Measurements from ENCODE around the gene ANKRD18B. TPM values are rescaled to one million over a fixed set of nuclear protein-coding genes. Genes with fewer than 3 reads are reported as not detected.
"Not testable (repeated sequence)": the region's sequence is repeated elsewhere in the genome, so short reads cannot be mapped to it uniquely, and the experiment has no call there.

The ANKRD18B gene
- total and polyA plus RNA-seq, 10 of the 15 experiments (the other 5 are each of a cell fraction or from before 2014, with no cell fraction given), result not detected

GRCh38 chr9:33489066-33489465 lies 35.0 kb upstream of the ANKRD18B start (continued):
- TF ChIP-seq PBX3 (IDR thresholded peaks at IDR 0.05; ENCODE audit: insufficient replicate concordance, low read depth, low read length), result no peak

- RAD21 ChIA-PET (ENCODE audit: unreplicated experiment); in situ Hi-C loops (cut with MboI); FAIRE-seq; intact Hi-C loops (cut with micrococcal nuclease; ENCODE audit: unreplicated experiment); H3K4me1 ChIP-seq (ENCODE audit: control insufficient read depth, insufficient read depth, low read length); SMC1A ChIA-PET (ENCODE audit: uncharacterized antibody, unreplicated experiment); H3K27me3 ChIP-seq (replicated peaks in 1 of 2; ENCODE audit: control insufficient read depth in 2 of 2, insufficient read depth in 2 of 2, low read length in 1 of 2); H3K36me3 ChIP-seq (ENCODE audit: control insufficient read depth in 2 of 2, insufficient read depth in 2 of 2, low read length in 1 of 2); H3K4me2 ChIP-seq (ENCODE audit: control insufficient read depth, insufficient read depth); H4K20me1 ChIP-seq (ENCODE audit: control insufficient read depth, insufficient read depth); H3K79me2 ChIP-seq (ENCODE audit: control insufficient read depth, insufficient read depth, low read length); DNase-seq (ENCODE audit: low read depth, low spot score); ATAC-seq; H3K9ac ChIP-seq (ENCODE audit: control insufficient read depth, insufficient read depth, low read length); H2AFZ ChIP-seq (ENCODE audit: control insufficient read depth, low read depth, low read length); H3K4me3 ChIP-seq; CTCF ChIA-PET; H3K27ac ChIP-seq (ENCODE audit: control insufficient read depth, insufficient read depth); POLR2A ChIA-PET; H3K9me3 ChIP-seq (replicated peaks; ENCODE audit: control insufficient read depth, insufficient read depth, low read length); BruUV-seq (replicated peaks): not testable (repeated sequence)
- WGBS (ENCODE audit: insufficient coverage, insufficient replicate concordance, low lambda C conversion rate, missing lambda C conversion rate), result 5% methylated on average over 2 of the region's 2 CpGs
These were observed 30.2 kb upstream of the ANKRD18B start for GRCh38 chr9:33493819-33494218.

- ChIA-PET RAD21 (ENCODE audit: unreplicated experiment) (no interaction called here), CTCF (no interaction called here)
These were observed 25.7 kb upstream of the ANKRD18B start for GRCh38 chr9:33498387-33498786.

More at GRCh38 chr9:33498387-33498786, 25.7 kb upstream of the ANKRD18B start:
- intact Hi-C loops (cut with micrococcal nuclease; ENCODE audit: unreplicated experiment) (no loop called here), in situ Hi-C loops (cut with MboI) (no loop called here)
- H3K9ac ChIP-seq (ENCODE audit: control insufficient read depth, insufficient read depth, low read length), result no peak overlapping the region
- WGBS (ENCODE audit: insufficient coverage, insufficient replicate concordance, low lambda C conversion rate, missing lambda C conversion rate), result 0% methylated on average over 1 of the region's 1 CpG
- H3K27ac ChIP-seq (ENCODE audit: control insufficient read depth, insufficient read depth), result no peak overlapping the region
- FAIRE-seq (no peak), DNase-seq (ENCODE audit: low read depth, low spot score) (no peak), ATAC-seq (peak; percentile 37; the same call in 1 of the 3 replicates)
- H3K4me2 ChIP-seq (ENCODE audit: control insufficient read depth, insufficient read depth), result no peak overlapping the region
- TF ChIP-seq CTCF (IDR thresholded peaks at IDR 0.05 in 2 of 3, conservative IDR thresholded peaks at IDR 0.05 in 1 of 3; ENCODE audit: control insufficient read depth in 2 of 3, extremely low read depth in 1 of 3, insufficient read depth in 1 of 3, low read depth in 3 of 3, low read length in 3 of 3) (peak in 2 of 3 experiments; percentile 8 to 15; a peak in 2 of 6 replicates), FOXM1 (IDR thresholded peaks at IDR 0.05; ENCODE audit: low read depth, low read length) (no peak)
- no peaks in the 10 kb centered on the region for H3K79me2 ChIP-seq (ENCODE audit: control insufficient read depth, insufficient read depth, low read length)
- no peaks in the 10 kb centered on the region for H3K9me3 ChIP-seq (replicated peaks; ENCODE audit: control insufficient read depth, insufficient read depth, low read length)
- no peak overlapping the region for H2AFZ ChIP-seq (ENCODE audit: control insufficient read depth, low read depth, low read length)
- H4K20me1 ChIP-seq (ENCODE audit: control insufficient read depth, insufficient read depth), result no peaks in the 10 kb centered on the region
- no peak overlapping the region for H3K4me3 ChIP-seq
- no peaks in the 10 kb centered on the region for H3K4me1 ChIP-seq (ENCODE audit: control insufficient read depth, insufficient read depth, low read length)
- ChIA-PET SMC1A (ENCODE audit: uncharacterized antibody, unreplicated experiment) (interaction anchor here (0.9 kb wide), 1 partner anchor 25 kb away, joined by 3 read pairs; the partner anchor contains the start of gene NOL6), POLR2A (no interaction called here)
- no peaks in the 10 kb centered on the region for H3K36me3 ChIP-seq (ENCODE audit: control insufficient read depth in 2 of 2, insufficient read depth in 2 of 2, low read length in 1 of 2)
- BruUV-seq (replicated peaks), result no TSS peak
- H3K27me3 ChIP-seq (replicated peaks in 1 of 2; ENCODE audit: control insufficient read depth in 2 of 2, insufficient read depth in 2 of 2, low read length in 1 of 2), result no peaks in the 10 kb centered on the region; a peak in 1 of 4 replicates

Data from GM12878 (cell line).